ENCODE results near the gene PTPRM. TPM values are rescaled to one million over a fixed set of nuclear protein-coding genes. Genes with fewer than 3 reads are reported as not detected.

The PTPRM gene
- total RNA-seq, 1 donor from 2014 or later = 11.5 TPM

- intact Hi-C loops (cut with micrococcal nuclease) = no loop called here
- Mint-ChIP-seq H3K4me1 (no peaks in the 10 kb centered on the region), H3K4me3 (no peak overlapping the region), H3K27ac (no peak overlapping the region), H3K9me3 (no peaks in the 10 kb centered on the region), H3K27me3 (peaks cover 2% of the 10 kb centered on the region), H3K36me3 (ENCODE audit: low read depth) (no peaks in the 10 kb centered on the region)
- DNase-seq = no peak
These were observed 9.1 kb upstream of the PTPRM start for GRCh38 chr18:7557973-7558372.

- H3K27me3 Mint-ChIP-seq = peaks cover 2% of the 10 kb centered on the region
- H3K36me3 Mint-ChIP-seq (ENCODE audit: low read depth) = no peaks in the 10 kb centered on the region
- intact Hi-C loops (cut with micrococcal nuclease) = no loop called here
- no peak for DNase-seq
- no peak overlapping the region for H3K27ac Mint-ChIP-seq
- H3K4me3 Mint-ChIP-seq = no peak overlapping the region
- no peaks in the 10 kb centered on the region for H3K9me3 Mint-ChIP-seq
- no peaks in the 10 kb centered on the region for H3K4me1 Mint-ChIP-seq
These were observed 8.3 kb upstream of the PTPRM start for GRCh38 chr18:7558769-7559168.

GRCh38 chr18:7559709-7560319, 7.3 kb upstream of the PTPRM start:
- H3K27me3 Mint-ChIP-seq = peaks cover 10% of the 10 kb centered on the region
- no peak for DNase-seq
- no peak overlapping the region for H3K27ac Mint-ChIP-seq
- no peaks in the 10 kb centered on the region for H3K9me3 Mint-ChIP-seq
- H3K36me3 Mint-ChIP-seq (ENCODE audit: low read depth) = no peaks in the 10 kb centered on the region
- H3K4me3 Mint-ChIP-seq = no peak overlapping the region
- intact Hi-C loops (cut with micrococcal nuclease) = no loop called here
- no peaks in the 10 kb centered on the region for H3K4me1 Mint-ChIP-seq

GRCh38 chr18:7561909-7562460, 5.1 kb upstream of the PTPRM start:
- no peak for DNase-seq
- Mint-ChIP-seq H3K4me1 (no peaks in the 10 kb centered on the region), H3K4me3 (no peak overlapping the region), H3K27me3 (peaks cover 25% of the 10 kb centered on the region), H3K27ac (no peak overlapping the region), H3K36me3 (ENCODE audit: low read depth) (no peaks in the 10 kb centered on the region), H3K9me3 (no peaks in the 10 kb centered on the region)
- intact Hi-C loops (cut with micrococcal nuclease) = no loop called here

GRCh38 chr18:7562491-7562890, 4.6 kb upstream of the PTPRM start:
- Mint-ChIP-seq H3K9me3 (no peaks in the 10 kb centered on the region), H3K4me1 (no peaks in the 10 kb centered on the region), H3K4me3 (no peak overlapping the region)

GRCh38 chr18:7565677-7566076, 1.4 kb upstream of the PTPRM start:
- Mint-ChIP-seq H3K9me3 (no peaks in the 10 kb centered on the region), H3K27ac (no peak overlapping the region), H3K4me3 (peak overlapping the region; percentile 21), H3K27me3 (peaks cover 45% of the 10 kb centered on the region), H3K36me3 (ENCODE audit: low read depth) (no peaks in the 10 kb centered on the region), H3K4me1 (no peaks in the 10 kb centered on the region)
- no peak for DNase-seq
- intact Hi-C loops (cut with micrococcal nuclease) = no loop called here

More at GRCh38 chr18:7562491-7562890, 4.6 kb upstream of the PTPRM start:
- no peak overlapping the region for H3K27ac Mint-ChIP-seq
- intact Hi-C loops (cut with micrococcal nuclease) = no loop called here
- no peaks in the 10 kb centered on the region for H3K36me3 Mint-ChIP-seq (ENCODE audit: low read depth)
- H3K27me3 Mint-ChIP-seq = peaks cover 25% of the 10 kb centered on the region
- no peak for DNase-seq

GRCh38 chr18:7566244-7566566, 911 bp upstream of the PTPRM start:
- Mint-ChIP-seq H3K27me3 (peaks cover 49% of the 10 kb centered on the region), H3K9me3 (no peaks in the 10 kb centered on the region), H3K4me3 (peak overlapping the region; percentile 67)

GRCh38 chr18:7567474-7568425, 634 bp downstream of the PTPRM start:
- H3K27ac Mint-ChIP-seq = no peak overlapping the region
- intact Hi-C loops (cut with micrococcal nuclease) = no loop called here
- H3K9me3 Mint-ChIP-seq = no peaks in the 10 kb centered on the region
- peaks cover 50% of the 10 kb centered on the region for H3K27me3 Mint-ChIP-seq
- peaks cover 3% of the 10 kb centered on the region for H3K4me1 Mint-ChIP-seq
- no peak overlapping the region for H3K4me3 Mint-ChIP-seq
- DNase-seq = peak; percentile 58
- H3K36me3 Mint-ChIP-seq (ENCODE audit: low read depth) = no peaks in the 10 kb centered on the region

More at GRCh38 chr18:7566244-7566566, 911 bp upstream of the PTPRM start:
- Mint-ChIP-seq H3K4me1 (no peaks in the 10 kb centered on the region), H3K36me3 (ENCODE audit: low read depth) (no peaks in the 10 kb centered on the region), H3K27ac (no peak overlapping the region)
- intact Hi-C loops (cut with micrococcal nuclease) = no loop called here
- DNase-seq = no peak

GRCh38 chr18:7568426-7568825, 1.3 kb downstream of the PTPRM start:
- Mint-ChIP-seq H3K36me3 (ENCODE audit: low read depth) (no peaks in the 10 kb centered on the region), H3K4me1 (peaks cover 7% of the 10 kb centered on the region), H3K9me3 (no peaks in the 10 kb centered on the region), H3K27ac (no peak overlapping the region), H3K27me3 (peaks cover 53% of the 10 kb centered on the region), H3K4me3 (no peak overlapping the region)
- no peak for DNase-seq
- intact Hi-C loops (cut with micrococcal nuclease) = no loop called here

- intact Hi-C loops (cut with micrococcal nuclease) = no loop called here
- no peak overlapping the region for H3K4me3 Mint-ChIP-seq
- no peak overlapping the region for H3K27ac Mint-ChIP-seq
- H3K27me3 Mint-ChIP-seq = peaks cover 29% of the 10 kb centered on the region
- DNase-seq = no peak
- no peaks in the 10 kb centered on the region for H3K36me3 Mint-ChIP-seq (ENCODE audit: low read depth)
- H3K4me1 Mint-ChIP-seq = peaks cover 7% of the 10 kb centered on the region
- no peaks in the 10 kb centered on the region for H3K9me3 Mint-ChIP-seq
These were observed 4.5 kb downstream of the PTPRM start for GRCh38 chr18:7571626-7572025.

GRCh38 chr18:7572822-7573221, 5.7 kb downstream of the PTPRM start:
- no peak overlapping the region for H3K4me3 Mint-ChIP-seq
- H3K9me3 Mint-ChIP-seq = no peaks in the 10 kb centered on the region
- H3K4me1 Mint-ChIP-seq = peaks cover 7% of the 10 kb centered on the region
- intact Hi-C loops (cut with micrococcal nuclease) = no loop called here
- DNase-seq = no peak
- no peak overlapping the region for H3K27ac Mint-ChIP-seq
- H3K27me3 Mint-ChIP-seq = peaks cover 29% of the 10 kb centered on the region
- H3K36me3 Mint-ChIP-seq (ENCODE audit: low read depth) = no peaks in the 10 kb centered on the region

- Mint-ChIP-seq H3K4me3 (no peak overlapping the region), H3K36me3 (ENCODE audit: low read depth) (no peaks in the 10 kb centered on the region), H3K9me3 (no peaks in the 10 kb centered on the region), H3K27ac (no peak overlapping the region), H3K4me1 (peaks cover 7% of the 10 kb centered on the region), H3K27me3 (peaks cover 11% of the 10 kb centered on the region)
- intact Hi-C loops (cut with micrococcal nuclease) = no loop called here
- DNase-seq = no peak
These were observed 8.4 kb downstream of the PTPRM start for GRCh38 chr18:7575465-7576028.

GRCh38 chr18:7576077-7576476, 9.0 kb downstream of the PTPRM start:
- no peak for DNase-seq
- Mint-ChIP-seq H3K9me3 (no peaks in the 10 kb centered on the region), H3K4me3 (no peak overlapping the region), H3K4me1 (peaks cover 7% of the 10 kb centered on the region), H3K27ac (no peak overlapping the region), H3K27me3 (peaks cover 6% of the 10 kb centered on the region), H3K36me3 (ENCODE audit: low read depth) (no peaks in the 10 kb centered on the region)
- intact Hi-C loops (cut with micrococcal nuclease) = no loop called here

GRCh38 chr18:7576685-7577084, 9.6 kb downstream of the PTPRM start:
- no peak overlapping the region for H3K4me3 Mint-ChIP-seq
- H3K27me3 Mint-ChIP-seq = peaks cover 4% of the 10 kb centered on the region
- no peak for DNase-seq
- intact Hi-C loops (cut with micrococcal nuclease) = no loop called here
- H3K4me1 Mint-ChIP-seq = peaks cover 7% of the 10 kb centered on the region
- no peaks in the 10 kb centered on the region for H3K9me3 Mint-ChIP-seq
- H3K36me3 Mint-ChIP-seq (ENCODE audit: low read depth) = no peaks in the 10 kb centered on the region
- no peak overlapping the region for H3K27ac Mint-ChIP-seq

Measured in activated CD4-positive, alpha-beta T cell treated with anti-CD3 and anti-CD28 coated beads, Interleukin-2, amount 10 ng/mL, durations not matched to agents 24 days and 14 days (primary cell).